Left lung (tissue), 10 donors: ENCODE measurements around the gene FIZ1. TPM values are rescaled to one million over a fixed set of nuclear protein-coding genes. Genes with fewer than 3 reads are reported as not detected.

Source experiments
- ATAC-seq: fragments of 200-7000 bp; cut with Tn5 transposase; one replicate; pipeline ENCODE4 v1.9.1; 2020; ENCODE audit warnings: moderate library complexity
- DNase-seq, 4 donors: peaks; one replicate each; pipeline ENCODE4 v3.0.0-alpha.2; 2013 to 2020
- H3K27ac ChIP-seq, 2 donors: fragments of 200-600 bp; sonication (generic) in 1 of 2; one replicate each; pipeline versions ENCODE4 v1.5.0 to v1.8.0; 2020 to 2021
- H3K27me3 ChIP-seq, 2 donors: fragments of 200-600 bp; sonication (generic) in 1 of 2; one replicate each; pipeline versions ENCODE4 v1.5.0 to v1.8.0; 2020 to 2021
- H3K36me3 ChIP-seq, 2 donors: fragments of 200-600 bp; sonication (generic) in 1 of 2; one replicate each; pipeline versions ENCODE4 v1.5.0 to v1.8.0; 2020 to 2021
- H3K4me1 ChIP-seq, 2 donors: fragments of 200-600 bp; one replicate each; pipeline ENCODE4 v1.8.0; 2021
- H3K4me3 ChIP-seq, 2 donors: fragments of 200-600 bp; sonication (generic) in 1 of 2; one replicate each; pipeline versions ENCODE4 v1.5.0 to v1.8.0; 2020 to 2021; ENCODE audit warnings: mild to moderate bottlenecking in 1 of 2
- H3K9me3 ChIP-seq, 2 donors: fragments of 200-600 bp; sonication (generic) in 1 of 2; one replicate each; pipeline versions ENCODE4 v1.5.0 to v1.8.0; 2020 to 2021
- CTCF ChIP-seq, 2 donors: fragments of 200-600 bp; sonication (generic) in 1 of 2; IDR thresholded peaks; one replicate each; pipeline versions ENCODE4 v1.5.0 to v1.8.0; 2021; ENCODE audit warnings: antibody characterized with exemption in 2 of 2
- intact Hi-C, 2 donors: fragments of 100-400 bp; cut with DNase I; formaldehyde crosslinking; loops; one replicate each; pipeline versions ENCODE4 v1.11.2 to v1.14.2; 2022
- polyA plus RNA-seq, 6 donors: library from polyadenylated mRNA; unstranded; fragments of 120-200 nt; gene quantifications; one replicate each; pipeline ENCODE4 v1.2.1, GENCODE V29; 2013; ENCODE audit not compliant: insufficient read length in 6 of 6
- total RNA-seq, 2 donors: library from RNA; stranded (reverse); fragmentation: NEBNext Ultra II Directional; extraction: Animal tissue kit (Norgen Biotek cat#: 25700); gene quantifications; one replicate each; pipeline ENCODE4 v1.2.1, GENCODE V29; 2021
- donor health status: DM: no; HTN: yes; CAD: no.
- donor health status: DM: no; HTN: no; CAD: no.

The FIZ1 gene
- total and polyA plus RNA-seq, 8 donors: 11.0 to 22.6 (median 17.6) TPM

- no peak for TF ChIP-seq CTCF (IDR thresholded peaks at IDR 0.05)
- intact Hi-C loops: no loop called here
Observed at GRCh38 chr19:55552206-55552605, 47.1 kb downstream of the FIZ1 start.

GRCh38 chr19:55550321-55550650 lies 49.0 kb downstream of the FIZ1 start:
- Histone ChIP-seq H3K27me3 (peaks cover 0 to 37% of the 10 kb centered on the region in 2 donors), H3K9me3 (no peaks in the 10 kb centered on the region), H3K36me3 (no peaks in the 10 kb centered on the region), H3K27ac (no peak overlapping the region), H3K4me3 (no peak overlapping the region), H3K4me1 (peaks cover 0 to 24% of the 10 kb centered on the region in 2 donors)
- no peak for TF ChIP-seq CTCF (IDR thresholded peaks at IDR 0.05)
- ATAC-seq (no peak), DNase-seq (no peak)
- intact Hi-C loops: no loop called here

More at GRCh38 chr19:55552206-55552605, 47.1 kb downstream of the FIZ1 start:
- no peaks in the 10 kb centered on the region for H3K9me3 ChIP-seq
- no peak for DNase-seq
- H3K27me3 ChIP-seq: peaks cover 0 to 24% of the 10 kb centered on the region in 2 donors
- H3K27ac ChIP-seq: no peak overlapping the region
- H3K4me1 ChIP-seq: peaks cover 0 to 12% of the 10 kb centered on the region in 2 donors
- no peak for ATAC-seq
- no peak overlapping the region for H3K4me3 ChIP-seq
- no peaks in the 10 kb centered on the region for H3K36me3 ChIP-seq

GRCh38 chr19:55549500-55550320 lies 49.6 kb downstream of the FIZ1 start:
- Histone ChIP-seq H3K27ac (no peak overlapping the region), H3K4me1 (peaks cover 0 to 24% of the 10 kb centered on the region in 2 donors), H3K36me3 (no peaks in the 10 kb centered on the region), H3K27me3 (peaks cover 0 to 43% of the 10 kb centered on the region in 2 donors), H3K4me3 (peak overlapping the region in 1 of 2 donors; percentile 15), H3K9me3 (no peaks in the 10 kb centered on the region)
- TF ChIP-seq CTCF (IDR thresholded peaks at IDR 0.05): no peak
- DNase-seq: no peak
- ATAC-seq: peak; percentile 47
- intact Hi-C loops: no loop called here

- H3K4me1 ChIP-seq: peaks cover 0 to 24% of the 10 kb centered on the region in 2 donors
- no peaks in the 10 kb centered on the region for H3K9me3 ChIP-seq
- no peak overlapping the region for H3K4me3 ChIP-seq
- ATAC-seq (peak; percentile 77), DNase-seq (peak in 2 of 4 donors; percentile 84 to 87)
- TF ChIP-seq CTCF (IDR thresholded peaks at IDR 0.05): no peak
- intact Hi-C loops: no loop called here
- H3K36me3 ChIP-seq: no peaks in the 10 kb centered on the region
- peaks cover 0 to 40% of the 10 kb centered on the region in 2 donors for H3K27me3 ChIP-seq
- H3K27ac ChIP-seq: peak overlapping the region; percentile 59 to 60
Observed at GRCh38 chr19:55546822-55547614, 52.3 kb downstream of the FIZ1 start.

- H3K9me3 ChIP-seq: no peaks in the 10 kb centered on the region
- no peak overlapping the region for H3K27ac ChIP-seq
- peaks cover 0 to 44% of the 10 kb centered on the region in 2 donors for H3K27me3 ChIP-seq
- H3K4me1 ChIP-seq: peaks cover 0 to 24% of the 10 kb centered on the region in 2 donors
- no peak for TF ChIP-seq CTCF (IDR thresholded peaks at IDR 0.05)
- H3K36me3 ChIP-seq: no peaks in the 10 kb centered on the region
- DNase-seq: peak in 1 of 4 donors; percentile 52
- intact Hi-C loops: no loop called here
- no peak for ATAC-seq
- H3K4me3 ChIP-seq: no peak overlapping the region
Observed at GRCh38 chr19:55546011-55546410, 53.3 kb downstream of the FIZ1 start.
